T-helper 17 cell (primary cell): Measurements from ENCODE around the gene BTBD16. TPM values are rescaled to one million over a fixed set of nuclear protein-coding genes. Genes with fewer than 3 reads are reported as not detected.

Source experiments
- ATAC-seq: fragments of 150-1000 bp; cut with Tn5 transposase; 2 replicates; pipeline ENCODE4 v1.10.0; 2021; ENCODE audit warnings: mild to moderate bottlenecking, moderate library complexity
- DNase-seq, 3 donors: peaks; one replicate each; pipeline versions ENCODE4 v3.0.0 to v3.0.0-alpha.2; 2020 to 2021
- H3K9me3 ChIP-seq: one replicate; pipeline ENCODE4 v1.7.0; 2013; ENCODE audit warnings: low read length, mild to moderate bottlenecking; ENCODE audit not compliant: control insufficient read depth, poor library complexity, severe bottlenecking
- H3K27ac Mint-ChIP-seq: one replicate; pipeline ENCODE4 v1.8.0; 2022; ENCODE audit warnings: mild to moderate bottlenecking, moderate library complexity, mixed read lengths
- H3K27me3 Mint-ChIP-seq: one replicate; pipeline ENCODE4 v1.8.0; 2022; ENCODE audit warnings: mixed read lengths
- H3K36me3 Mint-ChIP-seq: one replicate; pipeline ENCODE4 v1.8.0; 2022; ENCODE audit warnings: low read depth, mixed read lengths
- H3K4me1 Mint-ChIP-seq: one replicate; pipeline ENCODE4 v1.8.0; 2022; ENCODE audit warnings: mild to moderate bottlenecking, mixed read lengths
- H3K4me3 Mint-ChIP-seq: one replicate; pipeline ENCODE4 v1.8.0; 2022; ENCODE audit warnings: mild to moderate bottlenecking, moderate library complexity, mixed read lengths
- total RNA-seq, 4 donors: library from RNA in 2 of 4; stranded (reverse) in 2 of 4; gene quantifications; one replicate each; pipeline ENCODE4 v1.2.3 and lab custom pipeline; 2022 to 2026

Gene BTBD16
- total RNA-seq, 2 donors from 2014 or later = not detected

DNA sequence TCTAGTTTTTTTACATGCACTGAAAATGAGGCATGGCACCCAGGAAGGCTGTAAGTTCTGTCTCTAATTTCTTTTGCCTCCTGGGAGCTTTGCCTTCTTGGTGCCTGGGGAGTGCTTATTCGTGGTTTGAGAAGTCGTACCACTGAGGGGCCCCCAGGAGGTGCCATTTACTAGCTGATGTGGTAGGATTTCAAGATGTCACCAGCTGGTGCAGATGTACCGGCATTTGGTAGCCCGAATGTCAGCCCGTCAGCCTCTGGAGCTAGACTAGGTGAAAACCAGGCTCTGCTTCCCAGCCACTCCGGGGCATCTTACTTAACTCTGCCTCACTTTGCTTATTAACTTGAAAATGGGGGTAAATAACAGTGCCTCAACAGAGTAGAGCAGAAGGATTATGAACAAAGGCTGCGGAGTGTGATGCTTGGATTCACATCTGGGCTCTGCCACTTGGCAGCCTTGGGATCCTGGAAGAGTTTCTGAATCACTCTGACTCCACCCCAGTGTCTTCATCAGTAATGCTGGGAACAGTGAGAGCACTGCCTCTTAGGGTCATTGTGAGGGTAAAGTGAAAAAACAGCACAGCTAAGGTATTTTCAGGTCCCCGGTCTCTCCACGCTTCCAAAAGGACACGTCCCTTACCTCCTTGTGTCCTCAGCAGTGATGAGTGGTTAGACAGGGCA lies 31.4 kb upstream of the BTBD16 start:
- peaks cover 3% of the 10 kb centered on the region for H3K36me3 Mint-ChIP-seq
- no peak for ATAC-seq
- no peaks in the 10 kb centered on the region for H3K9me3 ChIP-seq
- peaks cover 2% of the 10 kb centered on the region for H3K4me1 Mint-ChIP-seq
- H3K27ac Mint-ChIP-seq = no peak overlapping the region
- H3K4me3 Mint-ChIP-seq = no peak overlapping the region
- no peak for DNase-seq
- H3K27me3 Mint-ChIP-seq = peaks cover 27% of the 10 kb centered on the region

DNA sequence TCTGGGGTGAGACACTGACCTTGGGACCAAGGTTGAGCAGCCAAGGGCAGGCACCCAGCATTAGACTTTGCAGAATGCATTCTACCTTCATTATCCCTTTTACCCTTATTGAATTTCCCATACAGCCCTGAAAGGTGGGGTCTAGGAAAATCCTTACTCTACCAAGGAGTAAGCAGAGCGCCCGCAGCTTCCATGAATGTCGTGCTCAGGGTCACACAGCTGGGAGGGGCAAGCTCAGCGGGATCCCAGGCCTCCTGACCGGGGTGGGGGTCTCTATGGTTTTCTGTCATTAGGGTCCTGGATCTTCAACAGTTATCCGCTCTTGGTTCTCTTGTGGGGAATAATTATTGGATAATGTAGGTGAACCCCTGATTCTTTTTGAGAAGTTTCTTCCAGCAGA lies 30.7 kb upstream of the BTBD16 start:
- Mint-ChIP-seq H3K36me3 (peaks cover 3% of the 10 kb centered on the region), H3K27ac (no peak overlapping the region), H3K4me1 (peaks cover 2% of the 10 kb centered on the region), H3K4me3 (no peak overlapping the region), H3K27me3 (peaks cover 27% of the 10 kb centered on the region)
- DNase-seq = no peak
- no peak for ATAC-seq
- H3K9me3 ChIP-seq = no peaks in the 10 kb centered on the region

DNA sequence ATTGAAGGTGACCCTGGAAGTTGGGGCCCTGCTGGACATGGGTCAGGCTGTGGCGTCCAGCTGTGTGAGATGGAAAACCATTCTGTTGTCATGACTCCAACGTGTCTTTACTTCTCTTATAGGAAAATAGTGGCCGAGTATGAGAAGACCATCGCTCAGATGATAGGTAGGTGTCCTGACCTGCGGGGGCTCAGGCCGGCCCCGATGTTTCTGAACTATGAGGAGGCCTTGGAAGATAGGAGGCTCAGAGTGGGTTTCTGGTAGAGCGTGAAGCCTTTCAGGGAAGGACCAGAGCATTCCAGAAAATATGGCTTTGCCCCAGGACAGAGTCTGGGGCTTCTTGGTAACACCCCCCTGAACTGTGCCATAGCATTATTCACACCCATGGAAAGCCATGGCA lies 29.3 kb upstream of the BTBD16 start:
- Mint-ChIP-seq H3K27ac (no peak overlapping the region), H3K4me3 (no peak overlapping the region), H3K27me3 (peaks cover 19% of the 10 kb centered on the region), H3K36me3 (peaks cover 3% of the 10 kb centered on the region), H3K4me1 (peaks cover 2% of the 10 kb centered on the region)
- DNase-seq (no peak), ATAC-seq (no peak)
- H3K9me3 ChIP-seq = no peaks in the 10 kb centered on the region

DNA sequence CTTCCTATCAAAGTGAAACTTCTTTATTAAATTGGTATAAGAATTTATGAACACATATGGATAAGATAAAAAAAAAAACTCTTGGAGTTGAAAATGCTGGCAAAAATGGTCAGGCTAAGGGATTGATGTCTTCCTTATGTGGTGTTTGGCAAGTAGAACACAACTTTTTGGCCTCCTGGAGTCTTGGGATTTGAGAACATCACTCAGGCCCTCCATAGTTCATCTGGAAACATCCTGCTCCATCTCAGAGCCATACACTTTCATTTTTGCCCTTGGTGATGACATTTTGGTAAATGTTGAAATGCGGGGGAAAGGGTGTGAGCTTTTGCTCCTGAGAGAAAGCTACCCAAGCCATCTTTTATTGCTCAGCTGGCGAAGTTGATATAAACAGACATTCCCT lies 27.5 kb upstream of the BTBD16 start:
- H3K27me3 Mint-ChIP-seq = peaks cover 19% of the 10 kb centered on the region
- peaks cover 2% of the 10 kb centered on the region for H3K4me1 Mint-ChIP-seq
- H3K27ac Mint-ChIP-seq = no peak overlapping the region
- DNase-seq (no peak), ATAC-seq (no peak)
- H3K36me3 Mint-ChIP-seq = peaks cover 3% of the 10 kb centered on the region
- H3K4me3 Mint-ChIP-seq = no peak overlapping the region
- H3K9me3 ChIP-seq = no peaks in the 10 kb centered on the region

DNA sequence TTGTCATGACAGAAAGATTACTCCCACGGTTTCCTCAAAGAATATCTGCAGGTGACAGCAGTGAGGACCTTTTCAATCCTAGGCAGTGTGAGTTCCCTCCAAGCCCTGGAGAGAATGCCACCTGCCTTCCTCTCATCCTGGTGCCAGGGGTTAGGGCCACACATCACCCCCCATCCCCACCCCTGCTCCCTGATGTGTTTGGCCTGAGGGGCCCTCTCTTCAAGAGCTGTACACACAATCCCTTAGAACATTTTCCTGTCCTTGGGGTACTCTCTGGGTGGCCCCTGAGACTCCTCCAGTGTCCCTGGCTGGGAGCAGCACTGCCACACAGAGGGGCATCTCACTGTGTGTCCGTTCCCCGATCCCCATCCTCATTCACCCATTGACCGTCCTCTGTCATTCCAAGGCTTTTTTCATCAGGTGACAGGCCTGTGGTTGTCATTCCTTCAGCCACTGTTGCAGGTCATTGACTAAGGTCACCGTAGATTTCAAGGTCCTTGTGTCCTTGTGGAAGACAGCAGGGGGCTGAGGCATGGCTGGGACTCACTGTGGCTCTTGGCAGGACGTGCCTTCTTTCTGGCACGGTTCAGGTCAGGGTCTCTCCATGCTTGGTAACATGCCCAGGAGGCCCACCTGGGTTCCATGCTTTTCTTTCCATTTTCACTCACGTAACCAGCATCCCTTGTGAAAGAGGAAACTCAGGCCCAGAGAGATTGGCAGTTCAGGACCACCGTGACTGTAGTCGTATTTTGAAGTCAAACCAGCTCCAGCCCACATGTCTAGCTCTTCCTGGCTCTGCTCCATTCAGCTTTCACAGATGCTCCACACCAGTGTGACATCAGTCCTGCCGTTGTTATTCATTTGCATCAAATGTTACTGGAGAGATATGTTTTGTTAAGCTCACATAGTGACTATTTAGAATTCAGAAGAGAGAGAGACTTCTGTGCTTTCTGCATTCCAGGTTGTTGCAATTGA lies 26.8 kb upstream of the BTBD16 start:
- no peak overlapping the region for H3K27ac Mint-ChIP-seq
- no peak for DNase-seq
- ATAC-seq = no peak
- peaks cover 2% of the 10 kb centered on the region for H3K4me1 Mint-ChIP-seq
- peaks cover 26% of the 10 kb centered on the region for H3K27me3 Mint-ChIP-seq
- no peaks in the 10 kb centered on the region for H3K9me3 ChIP-seq
- H3K4me3 Mint-ChIP-seq = no peak overlapping the region
- H3K36me3 Mint-ChIP-seq = peaks cover 3% of the 10 kb centered on the region

DNA sequence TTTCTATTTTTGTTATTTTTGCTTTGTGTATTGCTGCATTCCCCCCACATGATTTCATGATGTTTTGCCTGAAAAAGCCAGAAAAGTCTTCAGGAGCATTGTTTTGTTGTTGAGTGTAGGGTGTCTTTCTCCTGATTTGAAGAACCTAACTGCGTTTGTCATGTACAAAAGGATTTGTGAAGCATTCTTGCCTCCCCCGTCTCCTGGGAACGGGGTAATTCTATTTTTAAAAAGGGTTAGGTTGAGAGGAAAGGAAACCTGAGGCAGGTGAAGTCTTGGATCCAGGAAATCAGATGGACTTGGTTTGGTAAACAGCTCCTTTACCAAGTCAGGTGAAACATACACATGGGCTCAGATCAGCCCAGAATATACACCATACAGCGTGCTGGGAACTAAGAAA lies 26.0 kb upstream of the BTBD16 start:
- no peak overlapping the region for H3K27ac Mint-ChIP-seq

DNA sequence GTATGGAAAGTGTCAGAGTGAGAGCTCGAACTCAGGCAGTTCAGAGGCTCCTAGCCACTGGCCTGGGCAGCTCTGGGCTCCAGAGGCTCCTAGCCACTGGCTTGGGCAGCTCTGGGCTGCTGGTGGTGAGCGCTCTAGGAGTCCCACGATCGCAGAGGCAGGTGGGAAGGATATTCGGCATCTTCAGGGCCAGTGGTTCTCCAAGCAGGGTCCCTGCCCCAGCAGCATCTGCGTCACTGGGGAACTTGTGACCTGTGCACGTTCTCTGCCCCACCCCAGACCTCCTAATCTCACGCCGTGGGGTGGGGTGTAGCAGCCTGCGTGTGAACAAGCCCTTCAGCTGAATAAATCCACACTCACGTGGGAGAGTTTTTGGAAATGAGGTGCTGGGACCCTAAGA lies 25.2 kb upstream of the BTBD16 start:
- Mint-ChIP-seq H3K27ac (no peak overlapping the region), H3K36me3 (peaks cover 1% of the 10 kb centered on the region), H3K4me3 (no peak overlapping the region)

More for the DNA sequence above, 26.0 kb upstream of the BTBD16 start:
- H3K4me1 Mint-ChIP-seq = peaks cover 2% of the 10 kb centered on the region
- ATAC-seq = no peak
- H3K27me3 Mint-ChIP-seq = peaks cover 32% of the 10 kb centered on the region
- peaks cover 3% of the 10 kb centered on the region for H3K36me3 Mint-ChIP-seq
- no peak for DNase-seq
- H3K9me3 ChIP-seq = no peaks in the 10 kb centered on the region
- no peak overlapping the region for H3K4me3 Mint-ChIP-seq

DNA sequence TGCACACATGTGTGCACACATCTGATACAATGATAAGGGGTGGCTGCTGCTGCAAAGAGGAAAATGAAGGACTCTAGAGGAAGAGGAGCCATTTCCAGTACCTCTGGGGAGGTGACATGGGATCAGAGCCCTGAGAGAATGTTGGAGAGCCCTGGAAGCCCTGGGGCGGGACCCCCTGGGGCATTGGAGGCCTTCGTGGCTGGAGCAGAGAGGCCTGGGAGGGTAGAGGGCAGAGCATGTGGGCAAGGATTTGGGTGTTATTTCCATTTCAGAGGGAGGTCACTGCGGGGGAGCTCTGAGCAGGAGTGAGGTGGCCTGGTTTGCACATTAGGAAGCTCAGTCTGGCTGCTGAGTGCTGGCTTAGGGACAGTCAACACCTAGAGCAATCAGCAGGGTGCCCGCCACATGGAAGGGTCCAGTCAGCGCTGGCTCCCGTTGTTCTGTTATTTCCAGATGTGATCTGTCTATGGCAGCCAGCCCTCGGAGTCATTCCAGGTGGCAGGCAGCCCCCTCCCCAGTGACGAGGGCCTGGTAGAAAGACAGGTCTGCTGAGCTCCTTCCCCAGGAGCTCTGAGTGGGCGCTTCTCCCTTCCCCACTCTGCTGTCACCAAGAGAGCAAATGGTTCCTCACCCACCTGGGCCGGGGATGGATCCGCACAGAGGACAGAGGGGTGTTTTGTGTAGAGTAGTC lies 24.1 kb upstream of the BTBD16 start:
- ATAC-seq (no peak), DNase-seq (no peak)
- H3K36me3 Mint-ChIP-seq = no peaks in the 10 kb centered on the region
- no peaks in the 10 kb centered on the region for H3K4me1 Mint-ChIP-seq
- H3K4me3 Mint-ChIP-seq = no peak overlapping the region
- H3K27me3 Mint-ChIP-seq = peaks cover 27% of the 10 kb centered on the region
- H3K9me3 ChIP-seq = no peaks in the 10 kb centered on the region
- no peak overlapping the region for H3K27ac Mint-ChIP-seq

More for the DNA sequence above, 25.2 kb upstream of the BTBD16 start:
- ATAC-seq (no peak), DNase-seq (no peak)
- H3K27me3 Mint-ChIP-seq = peaks cover 32% of the 10 kb centered on the region
- H3K4me1 Mint-ChIP-seq = peaks cover under 1% of the 10 kb centered on the region
- H3K9me3 ChIP-seq = no peaks in the 10 kb centered on the region

DNA sequence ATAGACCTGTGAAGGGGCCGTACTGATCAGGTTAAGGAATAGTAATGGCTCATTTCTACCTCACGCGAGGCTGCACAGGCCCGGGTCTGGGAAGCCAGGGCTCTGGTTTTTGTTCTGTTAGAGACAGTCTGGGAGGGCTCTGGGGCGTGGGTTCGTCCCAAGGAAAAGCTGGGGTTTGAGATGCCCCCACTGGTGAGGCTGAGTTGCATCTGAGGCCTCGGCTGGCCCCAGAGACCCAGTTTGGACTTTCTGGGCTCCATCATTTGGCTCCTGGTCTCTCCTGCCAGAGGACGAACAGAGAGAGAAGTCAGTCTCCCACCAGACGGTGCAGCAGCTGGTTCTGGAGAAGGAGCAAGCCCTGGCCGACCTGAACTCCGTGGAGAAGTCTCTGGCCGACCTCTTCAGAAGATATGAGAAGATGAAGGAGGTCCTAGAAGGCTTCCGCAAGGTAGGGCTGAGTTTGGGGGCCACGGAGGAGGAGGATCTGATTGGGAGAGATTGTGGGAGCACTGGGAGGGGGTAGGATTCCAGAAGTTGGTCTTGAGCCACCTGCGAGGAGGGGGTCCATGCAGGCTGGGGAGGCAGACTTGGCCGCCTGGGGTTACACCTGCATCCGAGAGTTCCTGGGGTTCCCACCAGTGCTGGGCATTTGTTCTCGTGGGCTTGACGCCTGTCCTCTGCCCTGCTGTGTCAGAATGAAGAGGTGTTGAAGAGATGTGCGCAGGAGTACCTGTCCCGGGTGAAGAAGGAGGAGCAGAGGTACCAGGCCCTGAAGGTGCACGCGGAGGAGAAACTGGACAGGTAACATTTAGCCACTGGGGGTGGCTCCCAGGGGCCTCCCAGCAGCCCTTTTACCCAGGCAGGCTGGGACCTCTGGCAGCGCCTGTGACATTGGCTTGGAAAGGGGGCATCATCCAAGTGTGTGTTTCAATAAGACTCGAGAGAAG lies 22.5 kb upstream of the BTBD16 start:
- DNase-seq = no peak
- Mint-ChIP-seq H3K4me3 (no peak overlapping the region), H3K27ac (no peak overlapping the region), H3K27me3 (peaks cover 30% of the 10 kb centered on the region), H3K36me3 (no peaks in the 10 kb centered on the region), H3K4me1 (no peaks in the 10 kb centered on the region)
- no peak for ATAC-seq
- no peaks in the 10 kb centered on the region for H3K9me3 ChIP-seq

DNA sequence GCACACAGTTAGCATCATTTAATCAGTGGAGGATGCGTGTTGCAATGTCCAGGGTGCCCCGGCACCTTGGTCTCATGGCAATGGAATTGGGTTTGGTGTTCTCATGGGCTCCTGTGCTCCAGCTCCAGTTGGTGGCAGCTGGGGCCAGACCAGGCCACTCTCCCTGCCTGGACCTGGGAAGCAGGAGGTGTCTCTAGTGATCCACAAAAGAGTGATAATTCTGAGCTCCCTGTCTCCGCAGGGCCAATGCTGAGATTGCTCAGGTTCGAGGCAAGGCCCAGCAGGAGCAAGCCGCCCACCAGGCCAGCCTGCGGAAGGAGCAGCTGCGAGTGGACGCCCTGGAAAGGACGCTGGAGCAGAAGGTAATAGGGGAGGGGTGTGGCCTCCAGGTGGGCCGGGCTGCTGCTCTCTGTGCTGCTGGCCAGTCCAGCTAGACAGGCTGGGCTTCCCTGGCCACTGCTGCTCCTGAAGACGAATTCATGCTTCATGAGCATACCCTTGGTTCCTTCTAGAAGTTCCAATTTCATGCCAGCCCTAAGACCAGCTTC lies 21.7 kb upstream of the BTBD16 start:
- no peaks in the 10 kb centered on the region for H3K4me1 Mint-ChIP-seq

DNA sequence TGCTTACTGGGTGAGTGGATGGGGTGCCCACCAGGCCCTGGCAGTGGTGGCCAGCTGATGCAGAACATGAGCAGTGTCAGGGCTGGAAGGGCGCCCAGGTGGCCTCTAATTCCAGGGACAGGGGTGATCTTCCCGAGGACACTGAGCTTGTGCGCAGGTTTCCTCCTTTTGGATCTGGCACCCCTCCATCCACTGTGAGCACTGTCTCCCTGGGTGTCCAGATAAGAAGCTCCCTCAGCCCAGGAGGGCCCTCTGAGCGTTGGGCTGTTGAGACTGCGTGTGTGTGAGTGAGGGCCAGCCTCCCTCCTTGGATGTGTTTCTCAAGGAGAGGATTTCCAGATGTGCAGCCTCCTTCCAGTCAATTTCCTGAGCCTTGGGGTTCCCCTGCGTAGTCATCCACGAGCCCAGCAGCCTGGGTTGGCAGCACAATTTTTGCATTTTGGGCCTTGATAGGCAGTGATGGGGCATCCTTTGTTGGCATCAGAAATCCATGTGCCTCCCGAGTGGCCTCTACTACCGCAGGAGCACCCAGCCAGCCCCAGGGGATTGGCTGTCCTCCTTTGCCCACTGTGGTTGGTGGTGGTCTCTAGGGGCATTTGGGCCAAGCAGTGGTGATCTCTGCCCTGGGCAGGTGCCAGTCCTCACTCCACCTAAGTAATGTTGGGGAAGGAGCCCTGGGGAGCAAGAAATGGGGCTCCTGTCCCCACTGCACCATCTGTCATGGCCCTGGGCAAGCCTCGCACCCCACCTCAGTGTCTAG lies 20.9 kb upstream of the BTBD16 start:
- Mint-ChIP-seq H3K27ac (no peak overlapping the region), H3K36me3 (no peaks in the 10 kb centered on the region), H3K4me3 (no peak overlapping the region), H3K27me3 (peaks cover 40% of the 10 kb centered on the region), H3K4me1 (no peaks in the 10 kb centered on the region)
- ATAC-seq = no peak
- DNase-seq = no peak
- no peaks in the 10 kb centered on the region for H3K9me3 ChIP-seq

More for the DNA sequence above, 21.7 kb upstream of the BTBD16 start:
- DNase-seq = no peak
- ATAC-seq = no peak
- peaks cover 32% of the 10 kb centered on the region for H3K27me3 Mint-ChIP-seq
- H3K9me3 ChIP-seq = no peaks in the 10 kb centered on the region
- no peaks in the 10 kb centered on the region for H3K36me3 Mint-ChIP-seq
- no peak overlapping the region for H3K4me3 Mint-ChIP-seq
- H3K27ac Mint-ChIP-seq = no peak overlapping the region
